Breast epithelium (tissue), 3 donors: ENCODE measurements around the gene GLB1L2.
"Not testable (repeated sequence)": the region's sequence is repeated elsewhere in the genome, so short reads cannot be mapped to it uniquely, and the experiment has no call there.

ENCODE experiments used
- CTCF ChIP-seq, 3 donors: fragments of 450-650 bp; IDR thresholded peaks; one replicate each; pipeline ENCODE4 v1.5.1; 2016 to 2017; ENCODE audit warnings: antibody characterized with exemption in 3 of 3, mild to moderate bottlenecking in 3 of 3, moderate library complexity in 3 of 3
- POLR2A ChIP-seq: fragments of 450-650 bp; IDR thresholded peaks from one replicate; pipeline ENCODE4 v1.6.1; 2016; ENCODE audit warnings: antibody characterized with exemption, mild to moderate bottlenecking, moderate library complexity
- POLR2AphosphoS5 ChIP-seq, 3 donors: sonication (generic); formaldehyde crosslinking; IDR thresholded peaks; one replicate each; pipeline ENCODE4 v1.6.1; 2017; ENCODE audit warnings: antibody characterized with exemption in 3 of 3

- not testable (repeated sequence) for TF ChIP-seq CTCF (IDR thresholded peaks at IDR 0.05); POLR2AphosphoS5 (IDR thresholded peaks at IDR 0.05); POLR2A
Measured at GRCh38 chr11:134284349-134284748, 47.4 kb upstream of the GLB1L2 start.
